NCI-H1694 treated with DMSO at 0.1 percent for 48 hours (cell line): ENCODE results near the gene C2orf80.
"Not testable (repeated sequence)": the region's sequence is repeated elsewhere in the genome, so short reads cannot be mapped to it uniquely, and the experiment has no call there.

Experiments used
- DNase-seq: peaks from one replicate; lab custom pipeline; 2025; lab: John Stamatoyannopoulos, UW

Gene C2orf80

GRCh38 chr2:208179028-208179609 is 10.7 kb downstream of the C2orf80 start:
- no peak for DNase-seq

DNA sequence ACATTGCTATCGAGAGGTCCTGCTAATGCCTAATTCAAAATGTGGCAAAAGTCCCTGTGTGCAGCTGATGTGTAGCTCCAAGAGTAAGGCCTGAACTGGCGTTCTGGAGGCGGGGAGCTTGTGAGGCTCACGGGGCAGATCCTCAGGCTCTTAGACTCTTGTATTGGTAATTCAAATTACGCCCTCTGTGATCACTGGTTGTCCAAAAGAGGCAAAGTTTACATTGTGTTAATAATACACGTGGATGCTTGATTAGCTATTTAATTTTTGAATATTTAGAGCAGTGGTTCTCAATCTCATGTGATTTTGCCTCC is 14.0 kb downstream of the C2orf80 start:
- DNase-seq: no peak

DNA sequence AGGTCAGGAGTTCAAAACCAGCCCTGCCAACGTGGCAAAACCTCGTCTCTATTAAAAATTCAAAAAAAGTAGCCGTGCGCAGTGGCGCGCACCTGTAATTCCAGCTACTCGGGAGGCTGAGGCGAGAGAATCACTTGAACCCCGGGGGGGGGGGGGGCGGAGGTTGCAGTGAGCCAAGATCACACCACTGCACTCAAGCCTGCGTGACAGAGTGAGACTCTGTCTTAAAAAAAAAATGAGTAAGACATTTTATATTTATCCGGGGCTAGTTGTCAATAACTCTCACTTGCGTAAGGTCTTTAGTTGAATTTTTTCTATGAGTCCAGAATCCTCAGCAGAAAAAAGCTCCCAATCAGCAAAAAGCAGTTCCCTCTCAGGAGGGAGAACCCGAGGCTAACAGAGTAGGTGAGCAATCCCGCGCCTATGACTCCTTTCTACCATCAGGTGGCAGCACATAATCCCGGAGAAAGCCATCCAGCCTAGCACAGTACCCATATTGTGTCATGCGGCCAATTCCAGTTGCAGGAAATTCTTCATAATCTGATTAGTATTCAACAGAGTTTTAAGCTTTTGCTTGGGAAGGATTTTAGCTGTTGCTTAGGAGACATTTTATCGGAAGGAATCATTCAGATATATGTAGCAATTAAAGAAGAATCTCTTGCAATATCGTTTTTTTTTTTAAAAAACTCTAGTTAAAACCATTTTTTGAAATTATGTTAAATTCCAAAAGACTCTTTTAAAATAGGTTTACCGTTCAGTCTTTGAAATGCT is 14.6 kb downstream of the C2orf80 start:
- DNase-seq: peak; percentile 86

DNA sequence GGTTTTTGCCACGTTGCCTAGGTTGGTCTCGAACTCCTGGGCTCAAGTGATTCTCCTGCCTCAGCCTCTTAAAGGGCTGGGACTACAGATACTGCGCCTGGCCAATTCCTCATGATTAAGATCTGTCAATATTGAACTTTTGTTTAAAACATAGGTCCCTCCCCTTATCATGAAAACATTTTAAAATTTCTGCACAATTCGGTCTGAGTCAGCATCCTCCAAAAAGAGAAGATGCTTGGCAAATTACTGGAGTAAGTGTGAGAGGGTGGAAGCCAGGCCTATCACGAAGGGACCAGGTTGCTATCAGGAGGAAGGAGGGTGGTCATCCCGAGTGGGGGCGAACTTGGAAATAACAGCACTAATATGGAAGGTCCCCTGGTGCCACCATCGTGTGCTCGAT is 15.7 kb downstream of the C2orf80 start:
- DNase-seq: no peak

GRCh38 chr2:208172125-208172524 is 17.7 kb downstream of the C2orf80 start:
- no peak for DNase-seq

GRCh38 chr2:208164951-208165755 is 24.7 kb downstream of the C2orf80 start:
- DNase-seq: no peak

- DNase-seq: no peak
These were observed 26.3 kb downstream of the C2orf80 start, which contains the start of gene CRYGA for GRCh38 chr2:208163489-208163888. TSS of gene CRYGA (minus strand) at chr2:208163589. CDS start at chr2:208163556, 33 bp downstream.

- DNase-seq: no peak
These were observed 33.4 kb downstream of the C2orf80 start for GRCh38 chr2:208156439-208156838.

DNA sequence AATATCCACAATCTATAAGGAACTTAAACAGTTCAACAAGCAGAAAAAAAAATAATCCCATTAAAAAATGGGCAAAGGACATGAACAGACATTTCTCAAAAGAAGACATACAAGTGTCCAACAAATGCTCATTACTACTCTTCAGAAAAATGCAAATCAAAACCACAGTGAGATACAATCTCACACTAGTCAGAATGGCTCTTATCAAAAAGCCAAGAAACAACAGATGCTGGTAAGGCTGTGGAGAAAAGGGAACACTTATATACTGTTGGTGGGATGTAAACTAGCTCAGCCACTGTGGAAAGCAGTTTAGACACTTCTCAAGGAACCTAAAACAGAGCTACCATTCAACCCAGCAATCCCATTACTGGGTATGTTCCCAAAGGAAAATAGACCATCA is 36.7 kb downstream of the C2orf80 start:
- DNase-seq: no peak

- no peak for DNase-seq
These were observed 38.9 kb downstream of the C2orf80 start for GRCh38 chr2:208150956-208151355.

DNA sequence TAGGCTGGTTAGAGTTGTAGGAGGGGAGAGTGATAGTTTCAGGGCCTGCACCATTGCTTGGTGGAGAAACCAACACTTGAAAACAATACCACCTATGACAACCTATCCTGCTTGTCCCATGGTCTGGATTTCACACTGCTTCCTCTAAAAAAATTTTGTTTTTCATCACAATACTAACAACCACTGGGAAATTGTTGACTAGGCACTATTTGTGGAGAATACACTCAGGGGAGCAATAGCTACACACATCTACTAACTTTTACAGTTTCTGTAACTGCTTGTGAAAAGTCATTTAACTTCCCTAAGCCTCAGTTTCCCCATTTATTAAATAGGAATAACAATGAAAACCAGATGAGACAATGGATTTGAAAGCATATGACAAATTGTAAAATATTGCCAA is 39.7 kb downstream of the C2orf80 start:
- DNase-seq: no peak

- no peak for DNase-seq
These were observed 41.0 kb downstream of the C2orf80 start for GRCh38 chr2:208148803-208149202.

DNA sequence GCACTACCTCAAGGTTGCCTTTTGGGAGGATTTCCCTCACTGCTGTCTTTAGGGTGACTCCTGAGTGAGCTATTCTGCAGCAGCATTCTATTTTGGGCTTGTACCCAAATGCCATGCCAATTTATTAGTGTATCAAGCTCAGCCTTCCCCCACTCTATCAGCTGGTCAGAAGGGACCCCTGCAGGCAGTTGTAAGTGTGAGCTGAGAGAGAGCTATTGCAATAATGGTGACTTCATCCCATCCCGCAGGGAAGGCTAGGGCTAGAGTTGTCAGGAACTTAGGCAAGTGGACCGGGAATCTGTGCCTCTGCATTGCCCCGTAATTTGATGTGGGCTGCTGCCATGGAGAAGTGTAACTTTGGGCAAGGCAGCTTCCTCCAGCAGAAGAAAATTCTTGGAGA is 42.1 kb downstream of the C2orf80 start:
- no peak for DNase-seq

DNA sequence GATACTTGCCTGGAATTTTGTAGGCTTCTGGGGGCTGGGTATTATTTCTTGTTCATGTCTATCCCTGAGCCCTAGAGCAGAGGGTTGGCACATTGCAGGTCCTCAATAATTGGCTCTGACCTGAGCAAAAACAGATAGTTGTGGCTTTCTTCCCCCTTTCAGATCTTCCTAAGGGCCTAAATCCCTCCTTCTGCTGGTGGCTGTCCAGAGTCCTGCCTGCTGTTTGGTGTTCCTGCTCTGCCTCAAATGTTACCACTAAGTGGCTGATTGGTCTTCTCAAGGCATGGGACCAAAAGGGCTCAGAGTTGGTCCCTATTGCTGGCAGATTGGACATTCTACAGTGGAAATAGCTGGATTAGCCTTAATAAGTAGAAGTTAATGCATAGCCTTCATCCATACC is 42.8 kb downstream of the C2orf80 start:
- no peak for DNase-seq

DNA sequence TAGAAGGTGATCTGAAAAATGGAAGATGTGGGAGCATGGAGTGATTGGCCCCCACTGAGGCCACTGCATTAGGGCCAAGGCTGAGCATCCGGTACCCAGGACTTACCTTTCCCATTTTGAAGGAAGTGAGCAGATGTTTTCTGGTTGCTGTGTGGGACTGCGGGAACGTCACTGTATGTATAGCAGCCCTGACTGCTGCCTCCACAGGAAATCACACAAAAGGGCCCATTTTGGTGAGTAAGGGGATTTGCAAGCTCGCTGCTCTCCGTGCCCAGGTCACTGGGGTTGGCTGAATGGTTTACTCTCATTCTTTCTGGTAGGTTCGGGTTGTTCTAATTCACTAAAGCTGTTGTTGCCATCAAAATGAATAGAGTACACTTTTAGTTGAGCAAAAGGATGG is 43.8 kb downstream of the C2orf80 start, which contains the start of gene CRYGB:
TSS of gene CRYGB (minus strand) at position 153 of the 400 bp plus-strand sequence. CDS start at position 115, 38 bp downstream.
- no peak for DNase-seq

DNA sequence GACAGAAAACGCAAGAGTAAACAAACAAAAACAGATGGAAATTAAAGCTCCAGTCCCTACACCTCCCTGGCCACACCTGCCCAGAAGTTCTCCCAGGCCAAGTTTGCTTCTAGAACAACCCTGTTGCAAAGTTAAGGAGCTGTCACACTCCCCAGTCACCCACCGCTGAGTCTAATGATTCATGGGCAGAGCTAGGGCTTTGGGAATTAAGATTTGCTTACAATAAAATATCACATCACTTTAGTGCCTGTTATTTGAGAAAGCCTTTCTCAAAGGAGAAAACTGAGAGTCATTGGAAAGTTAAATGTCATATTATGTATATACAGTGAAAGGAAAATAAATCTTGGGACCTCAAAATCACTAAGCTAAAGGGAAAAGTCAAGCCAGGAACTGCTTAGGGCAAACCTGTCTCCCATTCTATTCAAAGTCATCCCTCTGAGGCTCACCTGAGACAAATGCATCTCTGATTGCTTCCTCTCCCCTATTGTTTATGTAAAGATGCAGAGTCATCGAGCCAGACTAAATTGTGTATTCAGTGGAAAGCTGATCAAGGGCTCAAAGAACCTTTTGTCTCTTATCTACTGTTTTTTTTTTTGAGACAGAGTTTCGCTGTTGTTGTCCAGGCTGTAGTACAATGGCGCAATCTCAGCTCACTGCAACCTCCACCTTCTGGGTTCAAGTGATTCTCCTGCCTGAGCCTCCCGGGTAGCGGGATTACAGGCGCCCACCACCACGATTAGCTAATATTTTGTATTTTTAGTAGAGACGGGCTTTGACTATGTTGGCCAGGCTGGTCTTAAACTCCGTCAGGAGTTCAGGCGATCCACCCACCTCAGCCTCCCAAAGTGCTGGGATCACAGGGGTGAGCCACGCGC is 46.7 kb downstream of the C2orf80 start:
- DNase-seq: no peak

- DNase-seq: peak; percentile 37
These were observed 47.4 kb downstream of the C2orf80 start for GRCh38 chr2:208142240-208142924.

- DNase-seq: no peak
These were observed 50.4 kb downstream of the C2orf80 start for GRCh38 chr2:208139447-208139846.

DNA sequence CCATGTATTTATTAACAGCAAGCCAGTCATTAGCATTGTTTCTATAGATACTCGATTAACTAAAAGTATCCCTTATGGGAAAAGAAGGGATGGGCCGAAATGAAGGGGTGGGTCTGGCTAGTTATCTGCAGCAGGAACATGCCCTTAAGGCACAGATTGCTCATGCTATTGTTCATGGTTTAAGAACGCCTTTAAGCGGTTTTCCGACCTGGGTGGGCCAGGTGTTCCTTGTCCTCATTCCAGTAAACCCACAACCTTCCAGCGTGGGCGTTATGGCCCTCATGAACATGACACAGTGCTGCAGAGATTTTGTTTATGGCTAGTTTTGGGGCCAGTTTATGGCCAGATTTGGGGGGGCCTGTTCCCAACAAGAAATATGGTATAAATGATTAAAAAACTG is 51.5 kb downstream of the C2orf80 start:
- DNase-seq: not testable (repeated sequence)

GRCh38 chr2:208136716-208137094 is 53.1 kb downstream of the C2orf80 start:
- no peak for DNase-seq
